HG03196 (cell line): Measurements from ENCODE around the gene USP4.
"Not testable (repeated sequence)": the region's sequence is repeated elsewhere in the genome, so short reads cannot be mapped to it uniquely, and the experiment has no call there.

ENCODE experiments used
- ATAC-seq: cut with Tn5 transposase; IDR thresholded peaks from one replicate; pipeline ENCODE4 v1.9.1; 2021; ENCODE audit not compliant: unreplicated experiment

Gene USP4

GRCh38 chr3:49255112-49255511, 84.7 kb downstream of the USP4 start:
- ATAC-seq: no peak

GRCh38 chr3:49253512-49253911, 86.3 kb downstream of the USP4 start:
- ATAC-seq: no peak

GRCh38 chr3:49248840-49249227, 91.0 kb downstream of the USP4 start:
- no peak for ATAC-seq

- no peak for ATAC-seq
Observed at GRCh38 chr3:49244581-49245205, 95.2 kb downstream of the USP4 start.

GRCh38 chr3:49240091-49240490, 99.8 kb downstream of the USP4 start:
- not testable (repeated sequence) for ATAC-seq

GRCh38 chr3:49238274-49239127, 101.4 kb downstream of the USP4 start:
- no peak for ATAC-seq

- ATAC-seq: no peak
Observed at GRCh38 chr3:49237344-49237743, 102.5 kb downstream of the USP4 start.

GRCh38 chr3:49236226-49236625, 103.6 kb downstream of the USP4 start:
- no peak for ATAC-seq

GRCh38 chr3:49228817-49229216, 111.0 kb downstream of the USP4 start:
- ATAC-seq: not testable (repeated sequence)
